ENCODE results near the gene ESR2.

GRCh38 chr14:64221391-64222003, 72.7 kb downstream of the ESR2 start:
- TF ChIP-seq, protein P1, sequence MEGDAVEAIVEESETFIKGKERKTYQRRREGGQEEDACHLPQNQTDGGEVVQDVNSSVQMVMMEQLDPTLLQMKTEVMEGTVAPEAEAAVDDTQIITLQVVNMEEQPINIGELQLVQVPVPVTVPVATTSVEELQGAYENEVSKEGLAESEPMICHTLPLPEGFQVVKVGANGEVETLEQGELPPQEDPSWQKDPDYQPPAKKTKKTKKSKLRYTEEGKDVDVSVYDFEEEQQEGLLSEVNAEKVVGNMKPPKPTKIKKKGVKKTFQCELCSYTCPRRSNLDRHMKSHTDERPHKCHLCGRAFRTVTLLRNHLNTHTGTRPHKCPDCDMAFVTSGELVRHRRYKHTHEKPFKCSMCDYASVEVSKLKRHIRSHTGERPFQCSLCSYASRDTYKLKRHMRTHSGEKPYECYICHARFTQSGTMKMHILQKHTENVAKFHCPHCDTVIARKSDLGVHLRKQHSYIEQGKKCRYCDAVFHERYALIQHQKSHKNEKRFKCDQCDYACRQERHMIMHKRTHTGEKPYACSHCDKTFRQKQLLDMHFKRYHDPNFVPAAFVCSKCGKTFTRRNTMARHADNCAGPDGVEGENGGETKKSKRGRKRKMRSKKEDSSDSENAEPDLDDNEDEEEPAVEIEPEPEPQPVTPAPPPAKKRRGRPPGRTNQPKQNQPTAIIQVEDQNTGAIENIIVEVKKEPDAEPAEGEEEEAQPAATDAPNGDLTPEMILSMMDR (IDR thresholded peaks at IDR 0.05; ENCODE audit: poor library complexity), result no peak
- no peak for TF ChIP-seq EZH2 (IDR thresholded peaks at IDR 0.05; ENCODE audit: borderline replicate concordance)
- TF ChIP-seq EZH2phosphoT487 (IDR thresholded peaks at IDR 0.05; ENCODE audit: low read depth, severe bottlenecking, unreplicated experiment), result no peak

All from hepatocyte (in vitro differentiated cells).